GM19395 (cell line): ENCODE data around the gene AOPEP.

Source experiments
- ATAC-seq: cut with Tn5 transposase; IDR thresholded peaks from one replicate; pipeline ENCODE4 v1.9.1; 2021; ENCODE audit warnings: mild to moderate bottlenecking, moderate library complexity; ENCODE audit not compliant: unreplicated experiment

AOPEP gene

GRCh38 chr9:95075700-95076099 is 349.2 kb downstream of the AOPEP start:
- no peak for ATAC-seq

DNA sequence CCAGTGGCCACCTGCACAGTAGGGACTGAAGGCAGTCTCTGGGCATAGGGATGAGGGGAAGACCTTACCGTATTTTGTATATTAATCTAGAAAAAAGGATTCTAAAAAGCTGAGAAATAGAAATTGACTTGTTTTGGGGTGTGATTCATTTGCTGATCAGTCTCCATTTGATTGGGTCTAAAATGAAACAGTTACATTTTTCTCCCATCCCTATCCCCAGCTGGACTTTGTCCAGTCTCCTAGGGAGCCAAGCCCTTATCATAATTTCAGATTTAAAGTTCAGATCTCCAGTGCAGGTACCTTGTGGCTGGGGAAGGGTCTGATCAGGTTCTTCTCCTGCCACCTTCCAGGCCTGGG is 350.2 kb downstream of the AOPEP start:
- ATAC-seq, result no peak

GRCh38 chr9:95077053-95077765 is 350.7 kb downstream of the AOPEP start:
- no peak for ATAC-seq

DNA sequence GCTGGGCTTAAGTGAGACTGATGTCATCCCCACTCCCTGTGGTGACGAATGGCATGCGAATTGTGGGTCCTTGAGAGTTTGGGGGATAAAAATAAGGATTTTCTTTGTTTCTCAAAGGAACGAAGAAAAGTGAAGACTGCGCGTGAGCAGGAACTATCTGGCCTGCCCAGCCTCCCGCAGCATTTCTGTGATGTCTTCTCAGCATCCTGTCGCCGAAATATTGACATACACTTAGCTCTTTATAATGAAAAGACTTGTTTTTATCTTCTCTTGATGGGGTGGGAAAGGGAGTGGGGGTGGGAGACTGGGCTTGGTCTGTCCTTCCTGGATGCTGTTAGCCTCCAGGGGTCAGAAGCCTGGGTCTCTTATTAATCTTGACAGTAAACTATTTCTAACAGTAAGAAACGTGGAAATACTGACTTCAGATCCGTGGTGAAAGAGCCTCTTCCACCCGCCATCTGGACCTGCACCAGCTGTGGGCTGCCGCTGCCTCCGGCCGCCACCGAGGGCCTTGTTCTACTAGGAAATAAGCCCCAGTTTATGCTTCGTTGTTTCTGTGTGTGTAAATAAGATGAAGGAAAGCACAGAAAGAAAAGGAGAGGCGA is 351.4 kb downstream of the AOPEP start:
- no peak for ATAC-seq

DNA sequence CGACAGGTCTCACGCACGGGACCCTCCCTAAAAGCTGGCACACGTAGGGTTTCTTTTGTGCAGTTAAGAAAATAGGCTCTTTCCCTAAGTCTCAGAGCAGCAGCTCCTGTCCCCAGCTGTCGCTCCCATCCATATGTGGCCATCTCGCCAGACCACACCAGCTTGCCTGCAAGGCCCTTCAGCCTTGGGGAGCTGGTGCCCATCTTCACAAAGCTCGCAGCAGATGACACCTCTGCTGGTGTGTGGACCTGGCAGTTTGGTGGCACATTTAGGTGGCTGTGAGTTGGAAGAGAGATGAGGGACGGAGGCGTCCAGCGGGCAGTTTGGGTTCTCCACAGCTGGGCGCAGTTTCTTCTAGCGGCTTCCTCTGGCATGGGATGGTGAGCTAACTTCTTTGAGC is 352.0 kb downstream of the AOPEP start:
- no peak for ATAC-seq

GRCh38 chr9:95078939-95079338 is 352.4 kb downstream of the AOPEP start:
- no peak for ATAC-seq

- no peak for ATAC-seq
Measured at GRCh38 chr9:95079461-95079860, 353.0 kb downstream of the AOPEP start.

GRCh38 chr9:95080961-95081647 is 354.6 kb downstream of the AOPEP start:
- no peak for ATAC-seq

DNA sequence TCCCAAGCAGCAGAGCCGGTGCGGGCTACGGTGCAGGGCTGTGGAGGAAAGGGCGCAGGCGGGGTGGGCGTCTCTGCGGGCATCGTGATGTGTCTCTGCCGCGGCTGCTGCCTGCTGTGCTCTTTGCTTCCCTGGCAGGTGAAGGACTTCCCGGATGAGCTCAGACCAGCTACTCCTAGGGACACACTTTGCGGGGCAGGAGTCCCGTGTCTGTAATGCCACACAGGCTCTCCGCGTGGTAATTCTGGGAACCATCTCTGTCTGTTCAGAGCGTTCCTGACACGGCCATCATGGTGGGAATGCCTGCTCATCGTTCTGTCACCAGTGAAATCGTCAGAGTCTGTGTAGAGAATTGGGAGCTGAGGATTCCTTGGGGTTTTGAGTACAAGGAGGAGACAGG is 355.5 kb downstream of the AOPEP start:
- no peak for ATAC-seq

GRCh38 chr9:95082401-95083084 is 356.0 kb downstream of the AOPEP start:
- no peak for ATAC-seq

- ATAC-seq, result no peak
Measured at GRCh38 chr9:95083086-95083768, 356.7 kb downstream of the AOPEP start.

DNA sequence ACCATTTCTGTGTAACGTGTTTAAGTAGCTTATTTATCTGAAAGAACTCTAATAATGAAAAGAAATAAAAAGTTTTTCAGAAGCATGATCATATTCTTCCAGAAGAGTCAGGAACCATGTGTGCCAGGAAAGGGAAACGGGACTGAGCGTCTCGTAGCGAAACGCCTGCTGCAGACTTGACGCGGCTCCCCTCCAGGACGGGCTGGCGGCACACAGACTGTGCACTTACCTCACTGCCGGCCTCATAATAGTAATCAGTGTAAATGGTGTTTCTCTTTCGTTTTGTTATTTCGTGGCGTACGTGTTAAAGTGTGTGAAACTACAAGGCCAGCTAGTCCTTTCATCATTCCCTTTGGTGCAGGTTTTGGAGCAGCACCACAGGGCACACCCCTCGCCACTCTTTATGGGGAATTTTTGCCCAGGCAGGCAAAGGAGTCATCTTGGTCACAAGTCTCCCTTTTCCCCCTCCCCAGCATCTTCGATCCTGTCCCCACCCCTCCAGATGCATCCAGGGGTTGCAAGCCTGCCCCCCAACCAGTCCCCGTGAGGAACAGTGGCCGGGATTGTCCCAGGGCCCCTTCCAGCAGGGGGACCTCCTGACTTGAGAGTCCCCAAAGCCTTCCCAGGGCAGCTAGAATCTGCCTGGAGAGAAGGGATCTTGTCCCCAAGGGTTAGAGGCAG is 357.9 kb downstream of the AOPEP start:
- ATAC-seq, result no peak

- ATAC-seq, result no peak
Measured at GRCh38 chr9:95085036-95085770, 358.7 kb downstream of the AOPEP start.

DNA sequence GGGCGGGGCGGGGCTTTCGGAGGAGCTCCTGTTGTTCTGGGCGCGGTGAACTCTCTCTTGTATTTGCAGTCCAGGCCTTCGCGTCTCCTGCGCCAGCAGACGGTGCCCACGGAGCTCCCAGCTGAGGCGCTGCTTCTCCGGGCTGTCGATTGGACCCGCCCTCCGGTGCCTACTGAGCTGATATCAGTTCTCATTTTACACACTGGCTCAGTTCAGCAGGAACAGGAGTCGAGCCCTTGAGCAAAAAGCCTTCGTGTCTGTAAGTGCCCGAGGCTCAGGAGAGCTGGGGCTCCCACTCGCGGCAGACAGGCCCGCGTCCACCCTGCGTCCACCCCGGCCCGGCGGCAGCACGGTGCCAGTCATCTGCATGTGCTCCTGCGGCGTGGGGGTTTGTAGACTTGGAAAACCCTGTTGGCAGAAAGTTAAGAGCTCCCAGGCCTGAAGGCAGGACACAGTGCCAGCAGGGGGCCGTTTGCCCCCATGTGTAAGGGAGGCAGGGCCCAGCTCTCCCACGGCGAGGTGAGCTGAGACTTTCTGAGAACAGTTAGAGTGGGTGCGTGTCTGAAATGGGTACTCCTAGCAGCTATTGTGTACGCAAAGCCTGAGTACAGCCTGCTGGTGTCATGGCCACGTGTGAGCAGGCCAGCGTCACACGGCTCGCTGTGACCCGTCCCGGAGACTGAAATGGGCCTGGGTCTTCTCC is 359.5 kb downstream of the AOPEP start:
- no peak for ATAC-seq

GRCh38 chr9:95086564-95086955 is 360.1 kb downstream of the AOPEP start:
- ATAC-seq, result no peak

GRCh38 chr9:95087659-95088242 is 361.3 kb downstream of the AOPEP start:
- no peak for ATAC-seq

DNA sequence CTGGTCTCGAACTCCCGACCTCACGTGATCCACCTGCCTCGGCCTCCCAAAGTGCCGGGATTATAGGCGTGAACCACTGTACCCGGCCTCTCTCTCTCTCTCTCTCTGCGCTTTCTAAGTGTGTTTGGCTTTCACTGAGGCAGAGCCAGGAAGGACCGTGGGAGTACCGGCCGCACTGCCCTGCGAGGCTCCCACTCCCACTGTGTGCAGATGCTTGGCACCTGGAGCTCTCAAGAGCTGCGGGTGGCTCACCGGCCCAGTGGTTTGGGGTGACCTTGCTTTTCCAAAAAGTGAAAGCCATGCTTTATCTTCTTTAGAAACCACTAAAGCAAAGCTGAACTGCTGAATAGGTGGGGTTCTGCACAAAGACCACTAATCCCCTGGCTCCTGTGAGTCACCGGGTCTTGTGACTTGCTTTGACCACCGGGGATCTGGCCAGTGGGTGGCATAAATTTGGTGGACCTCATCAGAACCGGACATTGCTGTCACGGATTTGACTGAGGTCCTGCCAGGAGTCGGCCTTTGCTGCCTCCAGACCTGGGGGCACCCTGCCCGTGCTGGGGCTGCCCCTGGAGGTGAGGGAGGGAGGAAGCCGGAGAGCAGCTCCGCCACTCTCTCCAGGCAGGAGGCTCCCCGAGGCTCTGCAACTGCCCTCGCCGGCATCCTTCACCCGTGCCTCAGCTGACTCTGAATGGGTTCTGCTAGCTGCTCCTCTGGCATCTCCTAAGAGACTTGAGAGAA is 362.1 kb downstream of the AOPEP start:
- ATAC-seq, result no peak
